Mesendoderm (in vitro differentiated cells): Measurements from ENCODE around the gene DNMBP.

ENCODE experiments used
- DNase-seq: peaks from one replicate; pipeline ENCODE4 v3.0.0; 2013
- H2AK5ac ChIP-seq: 2 replicates; pipeline ENCODE4 v1.6.1; 2013; ENCODE audit warnings: low read length, inconsistent platforms
- H2BK120ac ChIP-seq: 2 replicates; pipeline ENCODE4 v1.6.1; 2013; ENCODE audit warnings: low read depth, mild to moderate bottlenecking, low read length, moderate library complexity, mixed read lengths
- H2BK15ac ChIP-seq: replicated peaks from 2 replicates; pipeline ENCODE4 v1.6.1; 2013; ENCODE audit warnings: low read depth, mild to moderate bottlenecking, moderate library complexity
- H2BK5ac ChIP-seq: 2 replicates; pipeline ENCODE4 v1.6.1; 2013; ENCODE audit warnings: low read length, inconsistent platforms
- H3K18ac ChIP-seq: 2 replicates; pipeline ENCODE4 v1.6.1; 2013; ENCODE audit warnings: mild to moderate bottlenecking, low read length, mixed read lengths
- H3K23ac ChIP-seq: one replicate; pipeline ENCODE4 v1.6.1; 2013; ENCODE audit warnings: low read length
- H3K27ac ChIP-seq: 2 replicates; pipeline ENCODE4 v1.5.1; 2013; ENCODE audit warnings: low read depth, mild to moderate bottlenecking, inconsistent platforms, low read length, moderate library complexity
- H3K27me3 ChIP-seq: 2 replicates; pipeline ENCODE4 v1.6.1; 2013; ENCODE audit warnings: low read length, control low read depth, mild to moderate bottlenecking, inconsistent platforms; ENCODE audit not compliant: insufficient read depth, poor library complexity
- H3K36me3 ChIP-seq: 2 replicates; pipeline ENCODE4 v1.6.1; 2013; ENCODE audit warnings: low read length, inconsistent platforms; ENCODE audit not compliant: control insufficient read depth, insufficient read depth
- H3K4ac ChIP-seq: one replicate; pipeline ENCODE4 v1.6.1; 2013; ENCODE audit warnings: low read depth, mild to moderate bottlenecking, low read length, moderate library complexity
- H3K4me1 ChIP-seq: 2 replicates; pipeline ENCODE4 v1.6.1; 2013; ENCODE audit warnings: low read depth, low read length, inconsistent platforms; ENCODE audit not compliant: control insufficient read depth
- H3K4me2 ChIP-seq: 2 replicates; pipeline ENCODE4 v1.6.1; 2013; ENCODE audit warnings: low read length
- H3K4me3 ChIP-seq: 2 replicates; pipeline ENCODE4 v1.5.1; 2013; ENCODE audit warnings: mild to moderate bottlenecking, low read length
- H3K56ac ChIP-seq: one replicate; pipeline ENCODE4 v1.6.1; 2013; ENCODE audit warnings: low read length
- H3K79me1 ChIP-seq: 2 replicates; pipeline ENCODE4 v1.6.1; 2013; ENCODE audit warnings: low read length, inconsistent platforms
- H3K79me2 ChIP-seq: 2 replicates; pipeline ENCODE4 v1.6.1; 2013; ENCODE audit warnings: mild to moderate bottlenecking, low read length; ENCODE audit not compliant: control insufficient read depth, insufficient read depth
- H3K9ac ChIP-seq: 2 replicates; pipeline ENCODE4 v1.6.1; 2013; ENCODE audit warnings: low read length, inconsistent platforms
- H4K5ac ChIP-seq: one replicate; pipeline ENCODE4 v1.6.1; 2013; ENCODE audit warnings: low read length
- H4K8ac ChIP-seq: one replicate; pipeline ENCODE4 v1.6.1; 2013; ENCODE audit warnings: low read depth, mild to moderate bottlenecking, control low read depth, low read length, moderate library complexity
- WGBS: extraction: QIAGEN DNeasy Blood & Tissue Kit; methylation state at CpG from one replicate; pipeline ENCODE4 v1.1.7; 2013; ENCODE audit warnings: low lambda C conversion rate, missing lambda C conversion rate; ENCODE audit not compliant: insufficient coverage; ENCODE audit errors: extremely low coverage; 5-methylcytosine and 5-hydroxymethylcytosine counted together

The DNMBP gene

GRCh38 chr10:100037758-100038315 is 28.1 kb upstream of the DNMBP start:
- Histone ChIP-seq H3K4ac (peak overlapping the region; percentile 65), H3K27me3 (no peaks in the 10 kb centered on the region), H2BK120ac (peak overlapping the region; percentile 61), H3K4me3 (no peak overlapping the region), H3K23ac (no peak overlapping the region), H3K4me1 (peaks cover 6% of the 10 kb centered on the region), H3K79me2 (no peaks in the 10 kb centered on the region), H4K5ac (no peak overlapping the region), H2BK5ac (no peak overlapping the region), H3K56ac (peak overlapping the region; percentile 6), H2BK15ac (no peak overlapping the region), H2AK5ac (no peak overlapping the region), H3K36me3 (no peaks in the 10 kb centered on the region), H3K9ac (no peak overlapping the region), H3K79me1 (no peaks in the 10 kb centered on the region), H3K4me2 (no peak overlapping the region), H3K27ac (no peak overlapping the region), H4K8ac (no peak overlapping the region), H3K18ac (peak overlapping the region; percentile 76)
- DNase-seq = no peak
- WGBS = no CpG with 5 or more reads among the region's 5 CpGs

DNA sequence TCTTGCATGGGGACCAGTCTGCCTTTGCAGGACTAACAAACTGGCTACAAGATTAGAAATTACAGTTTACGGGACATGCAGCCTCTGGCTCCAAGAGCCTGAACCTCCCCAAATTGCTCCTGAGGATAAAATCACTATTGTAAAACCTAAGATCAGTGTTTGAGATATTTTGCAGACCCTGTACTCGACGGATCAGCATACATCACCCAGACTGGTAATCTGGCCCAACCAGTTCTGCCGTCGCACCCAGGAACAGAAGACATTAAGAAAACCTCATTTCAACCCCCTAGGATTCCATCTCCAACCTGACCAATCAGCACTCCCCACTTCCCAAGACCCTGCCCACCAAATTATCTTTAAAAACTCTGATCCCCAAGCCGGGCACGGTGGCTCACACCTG is 27.1 kb upstream of the DNMBP start:
- Histone ChIP-seq H3K4me1 (peaks cover 6% of the 10 kb centered on the region), H3K79me1 (no peaks in the 10 kb centered on the region), H3K36me3 (no peaks in the 10 kb centered on the region), H3K4me2 (no peak overlapping the region), H3K23ac (no peak overlapping the region), H2BK5ac (no peak overlapping the region), H2BK120ac (peak overlapping the region; percentile 23), H3K27ac (no peak overlapping the region), H3K18ac (peak overlapping the region; percentile 56), H3K27me3 (no peaks in the 10 kb centered on the region), H2BK15ac (no peak overlapping the region), H2AK5ac (no peak overlapping the region), H3K56ac (no peak overlapping the region), H4K5ac (no peak overlapping the region), H3K4ac (no peak overlapping the region), H3K9ac (no peak overlapping the region), H3K4me3 (no peak overlapping the region), H3K79me2 (no peaks in the 10 kb centered on the region), H4K8ac (no peak overlapping the region)
- no peak for DNase-seq
- WGBS = no CpG with 5 or more reads among the region's 7 CpGs

DNA sequence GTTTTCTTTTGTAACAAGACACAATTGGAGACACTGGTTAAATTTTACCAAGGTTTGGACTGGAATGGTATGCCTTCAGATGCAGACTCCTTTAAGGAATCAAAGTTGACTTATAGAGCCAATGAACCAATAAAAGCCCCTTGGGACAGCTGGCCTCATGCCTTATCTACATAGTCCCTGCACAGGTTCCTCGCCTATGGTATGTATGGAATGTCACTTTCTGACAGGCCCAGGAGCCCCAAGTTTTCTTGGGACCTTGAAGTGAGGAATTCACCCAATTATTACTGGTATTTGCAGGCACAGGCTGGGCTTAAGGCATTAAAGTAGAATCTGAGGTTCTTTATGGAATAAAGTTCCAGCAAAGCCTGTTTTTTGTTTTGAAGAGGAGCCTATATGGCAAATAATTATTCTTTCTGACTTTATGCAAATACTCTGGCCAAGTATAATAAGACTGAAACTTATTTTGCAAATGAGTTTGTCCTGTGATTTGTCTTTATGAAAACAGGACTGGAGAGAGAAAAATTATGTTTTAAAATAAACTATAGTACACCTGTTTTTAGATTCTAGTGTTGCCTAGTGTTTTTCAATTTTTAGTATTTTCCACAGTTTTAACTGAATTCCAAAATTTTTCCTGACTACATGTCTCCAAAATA is 24.1 kb upstream of the DNMBP start:
- no peak overlapping the region for H4K8ac ChIP-seq
- H3K4me3 ChIP-seq = no peak overlapping the region

DNA sequence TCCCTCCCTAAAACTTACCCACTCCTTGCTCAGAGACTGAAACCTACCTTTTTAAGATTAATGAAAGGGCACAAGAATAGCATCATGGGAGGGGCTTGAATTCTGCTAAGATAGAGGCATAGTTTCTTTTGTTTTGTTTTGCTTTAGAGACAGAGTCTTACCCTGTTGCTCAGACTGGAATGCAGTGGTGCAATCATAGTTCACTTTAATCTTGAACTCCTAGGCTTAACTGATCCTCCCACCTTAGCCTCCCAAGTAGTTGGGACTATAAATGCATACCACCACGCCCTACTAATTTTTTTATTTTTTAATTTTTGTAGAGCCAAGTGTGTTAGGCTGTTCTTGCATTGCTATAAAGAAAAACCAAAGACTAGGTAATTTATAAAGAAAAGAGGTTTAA is 17.7 kb upstream of the DNMBP start:
- no peaks in the 10 kb centered on the region for H3K79me1 ChIP-seq
- H3K23ac ChIP-seq = no peak overlapping the region
- WGBS = no CpG with 5 or more reads among the region's 1 CpG
- H3K4me3 ChIP-seq = no peak overlapping the region
- no peaks in the 10 kb centered on the region for H3K79me2 ChIP-seq
- no peak overlapping the region for H2BK5ac ChIP-seq
- H3K27ac ChIP-seq = no peak overlapping the region
- H2BK120ac ChIP-seq = no peak overlapping the region
- no peak overlapping the region for H3K56ac ChIP-seq
- no peak overlapping the region for H3K18ac ChIP-seq
- no peak overlapping the region for H4K8ac ChIP-seq
- no peaks in the 10 kb centered on the region for H3K27me3 ChIP-seq
- H2AK5ac ChIP-seq = no peak overlapping the region
- H3K4me1 ChIP-seq = no peaks in the 10 kb centered on the region
- DNase-seq = no peak
- H3K9ac ChIP-seq = no peak overlapping the region
- no peak overlapping the region for H3K4me2 ChIP-seq
- no peak overlapping the region for H2BK15ac ChIP-seq
- no peak overlapping the region for H4K5ac ChIP-seq
- no peak overlapping the region for H3K4ac ChIP-seq
- H3K36me3 ChIP-seq = no peaks in the 10 kb centered on the region

More for the DNA sequence above, 24.1 kb upstream of the DNMBP start:
- no CpG with 5 or more reads among the region's 1 CpG for WGBS
- Histone ChIP-seq H3K56ac (no peak overlapping the region), H2BK15ac (no peak overlapping the region), H2BK5ac (no peak overlapping the region), H3K4ac (no peak overlapping the region), H3K27ac (no peak overlapping the region), H3K18ac (no peak overlapping the region), H3K79me1 (no peaks in the 10 kb centered on the region), H4K5ac (no peak overlapping the region), H2BK120ac (peak overlapping the region; percentile 67), H3K23ac (no peak overlapping the region), H3K36me3 (no peaks in the 10 kb centered on the region), H3K9ac (no peak overlapping the region), H3K4me2 (no peak overlapping the region), H3K4me1 (peaks cover 6% of the 10 kb centered on the region), H3K79me2 (no peaks in the 10 kb centered on the region), H3K27me3 (no peaks in the 10 kb centered on the region), H2AK5ac (no peak overlapping the region)
- peak; percentile 82 for DNase-seq

GRCh38 chr10:100025576-100025975 is 15.8 kb upstream of the DNMBP start:
- Histone ChIP-seq H3K27me3 (no peaks in the 10 kb centered on the region), H3K56ac (no peak overlapping the region), H2BK15ac (no peak overlapping the region), H3K79me1 (no peaks in the 10 kb centered on the region), H3K23ac (no peak overlapping the region), H4K8ac (no peak overlapping the region), H2BK120ac (no peak overlapping the region), H4K5ac (no peak overlapping the region), H2BK5ac (no peak overlapping the region), H3K4me3 (no peak overlapping the region), H3K4me1 (no peaks in the 10 kb centered on the region), H3K4ac (no peak overlapping the region), H3K18ac (no peak overlapping the region), H3K79me2 (no peaks in the 10 kb centered on the region), H3K27ac (no peak overlapping the region), H3K4me2 (no peak overlapping the region), H2AK5ac (no peak overlapping the region), H3K9ac (no peak overlapping the region), H3K36me3 (no peaks in the 10 kb centered on the region)
- DNase-seq = no peak
- no CpG with 5 or more reads among the region's 5 CpGs for WGBS

- Histone ChIP-seq H3K27me3 (no peaks in the 10 kb centered on the region), H3K18ac (no peak overlapping the region), H3K4me1 (no peaks in the 10 kb centered on the region), H3K4ac (no peak overlapping the region), H3K4me2 (no peak overlapping the region), H4K5ac (no peak overlapping the region), H3K9ac (no peak overlapping the region), H3K4me3 (no peak overlapping the region), H3K79me2 (no peaks in the 10 kb centered on the region), H3K79me1 (no peaks in the 10 kb centered on the region), H3K56ac (no peak overlapping the region), H4K8ac (no peak overlapping the region), H3K23ac (no peak overlapping the region), H2BK5ac (no peak overlapping the region), H2AK5ac (no peak overlapping the region), H2BK15ac (no peak overlapping the region), H3K27ac (no peak overlapping the region), H3K36me3 (no peaks in the 10 kb centered on the region), H2BK120ac (no peak overlapping the region)
- DNase-seq = no peak
- WGBS = no CpG with 5 or more reads among the region's 11 CpGs
Observed at GRCh38 chr10:100024748-100025147, 15.0 kb upstream of the DNMBP start.
